GM12875 (cell line): Measurements from ENCODE around the gene HSPA12A.

ENCODE experiments used
- H3K4me3 ChIP-seq: one replicate; pipeline ENCODE4 v1.5.1; 2011; ENCODE audit warnings: low read depth, low read length, control low read depth
- TF ChIP-seq, protein P1 (sequence below): IDR thresholded peaks from 2 replicates; pipeline ENCODE4 v1.5.1; 2011; ENCODE audit warnings: low read depth, mild to moderate bottlenecking, control low read depth, inconsistent platforms, low read length, moderate library complexity, borderline replicate concordance; ENCODE audit not compliant: insufficient read depth

HSPA12A gene

GRCh38 chr10:116742367-116743265, at the start of gene HSPA12A:
TSS of gene HSPA12A (minus strand) at chr10:116742566. CDS start at chr10:116742469, 97 bp downstream.
- TF ChIP-seq, protein P1, sequence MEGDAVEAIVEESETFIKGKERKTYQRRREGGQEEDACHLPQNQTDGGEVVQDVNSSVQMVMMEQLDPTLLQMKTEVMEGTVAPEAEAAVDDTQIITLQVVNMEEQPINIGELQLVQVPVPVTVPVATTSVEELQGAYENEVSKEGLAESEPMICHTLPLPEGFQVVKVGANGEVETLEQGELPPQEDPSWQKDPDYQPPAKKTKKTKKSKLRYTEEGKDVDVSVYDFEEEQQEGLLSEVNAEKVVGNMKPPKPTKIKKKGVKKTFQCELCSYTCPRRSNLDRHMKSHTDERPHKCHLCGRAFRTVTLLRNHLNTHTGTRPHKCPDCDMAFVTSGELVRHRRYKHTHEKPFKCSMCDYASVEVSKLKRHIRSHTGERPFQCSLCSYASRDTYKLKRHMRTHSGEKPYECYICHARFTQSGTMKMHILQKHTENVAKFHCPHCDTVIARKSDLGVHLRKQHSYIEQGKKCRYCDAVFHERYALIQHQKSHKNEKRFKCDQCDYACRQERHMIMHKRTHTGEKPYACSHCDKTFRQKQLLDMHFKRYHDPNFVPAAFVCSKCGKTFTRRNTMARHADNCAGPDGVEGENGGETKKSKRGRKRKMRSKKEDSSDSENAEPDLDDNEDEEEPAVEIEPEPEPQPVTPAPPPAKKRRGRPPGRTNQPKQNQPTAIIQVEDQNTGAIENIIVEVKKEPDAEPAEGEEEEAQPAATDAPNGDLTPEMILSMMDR = no peak
- H3K4me3 ChIP-seq = peak within 1 kb of the TSS; percentile 26

GRCh38 chr10:116791241-116791640, 48.9 kb upstream of the HSPA12A start:
- H3K4me3 ChIP-seq = no peak overlapping the region
- TF ChIP-seq, protein P1 = no peak

GRCh38 chr10:116787893-116788665, 45.7 kb upstream of the HSPA12A start:
- H3K4me3 ChIP-seq = no peak overlapping the region
- TF ChIP-seq, protein P1 = peak; percentile 91

GRCh38 chr10:116787053-116787659, 44.8 kb upstream of the HSPA12A start:
- no peak overlapping the region for H3K4me3 ChIP-seq
- TF ChIP-seq, protein P1 = no peak

DNA sequence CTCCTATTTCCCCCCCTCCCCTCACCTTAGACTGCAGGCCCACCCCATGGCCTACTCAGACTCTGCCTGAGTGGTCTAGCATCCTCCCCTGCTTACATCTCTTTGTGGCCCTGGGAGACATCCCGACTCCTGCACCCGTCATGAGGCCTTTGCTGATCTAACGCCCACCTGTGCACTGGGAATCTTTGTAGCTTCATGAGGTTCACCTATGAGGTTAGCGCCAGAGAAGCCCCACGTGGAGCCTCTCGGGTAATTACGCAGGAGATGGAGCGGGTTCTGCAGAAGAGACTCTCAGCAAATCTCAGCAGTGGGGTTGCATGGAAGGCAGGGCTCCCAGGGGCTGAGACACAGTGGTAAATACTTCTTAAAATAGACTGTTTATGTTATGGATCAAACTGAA, 43.5 kb upstream of the HSPA12A start:
- TF ChIP-seq, protein P1 = no peak
- no peak overlapping the region for H3K4me3 ChIP-seq

- TF ChIP-seq, protein P1 = no peak
- no peak overlapping the region for H3K4me3 ChIP-seq
Observed at GRCh38 chr10:116785282-116785681, 42.9 kb upstream of the HSPA12A start.
